Erythroblast (primary cell): ENCODE measurements around the gene SCTR.

Source experiments
- GATA1 ChIP-seq: IDR thresholded peaks from 2 replicates; pipeline ENCODE4 v1.6.1; 2011; ENCODE audit warnings: low read depth, mild to moderate bottlenecking, control low read depth, low read length, moderate library complexity
- POLR2A ChIP-seq: IDR thresholded peaks from 2 replicates; pipeline ENCODE4 v1.6.1; 2011; ENCODE audit warnings: mild to moderate bottlenecking, low read length

- TF ChIP-seq POLR2A: no peak
- no peak for TF ChIP-seq GATA1
These were observed 91.3 kb downstream of the SCTR start for GRCh38 chr2:119432851-119433522.
